Left lung (tissue), 10 donors: Measurements from ENCODE around the gene TRPC4AP. TPM values are rescaled to one million over a fixed set of nuclear protein-coding genes. Genes with fewer than 3 reads are reported as not detected.

Experiments
- ATAC-seq: fragments of 200-7000 bp; cut with Tn5 transposase; one replicate; pipeline ENCODE4 v1.9.1; 2020; ENCODE audit warnings: moderate library complexity
- DNase-seq, 4 donors: peaks; one replicate each; pipeline ENCODE4 v3.0.0-alpha.2; 2013 to 2020
- H3K27ac ChIP-seq, 2 donors: fragments of 200-600 bp; sonication (generic) in 1 of 2; one replicate each; pipeline versions ENCODE4 v1.5.0 to v1.8.0; 2020 to 2021
- H3K27me3 ChIP-seq, 2 donors: fragments of 200-600 bp; sonication (generic) in 1 of 2; one replicate each; pipeline versions ENCODE4 v1.5.0 to v1.8.0; 2020 to 2021
- H3K36me3 ChIP-seq, 2 donors: fragments of 200-600 bp; sonication (generic) in 1 of 2; one replicate each; pipeline versions ENCODE4 v1.5.0 to v1.8.0; 2020 to 2021
- H3K4me1 ChIP-seq, 2 donors: fragments of 200-600 bp; one replicate each; pipeline ENCODE4 v1.8.0; 2021
- H3K4me3 ChIP-seq, 2 donors: fragments of 200-600 bp; sonication (generic) in 1 of 2; one replicate each; pipeline versions ENCODE4 v1.5.0 to v1.8.0; 2020 to 2021; ENCODE audit warnings: mild to moderate bottlenecking in 1 of 2
- H3K9me3 ChIP-seq, 2 donors: fragments of 200-600 bp; sonication (generic) in 1 of 2; one replicate each; pipeline versions ENCODE4 v1.5.0 to v1.8.0; 2020 to 2021
- intact Hi-C, 2 donors: fragments of 100-400 bp; cut with DNase I; formaldehyde crosslinking; loops; one replicate each; pipeline versions ENCODE4 v1.11.2 to v1.14.2; 2022
- polyA plus RNA-seq, 6 donors: library from polyadenylated mRNA; unstranded; fragments of 120-200 nt; gene quantifications; one replicate each; pipeline ENCODE4 v1.2.1, GENCODE V29; 2013; ENCODE audit not compliant: insufficient read length in 6 of 6
- total RNA-seq, 2 donors: library from RNA; stranded (reverse); fragmentation: NEBNext Ultra II Directional; extraction: Animal tissue kit (Norgen Biotek cat#: 25700); gene quantifications; one replicate each; pipeline ENCODE4 v1.2.1, GENCODE V29; 2021
- TF ChIP-seq, protein P1 (sequence below), 2 donors: fragments of 200-600 bp; sonication (generic) in 1 of 2; IDR thresholded peaks; one replicate each; pipeline versions ENCODE4 v1.5.0 to v1.8.0; 2021; ENCODE audit warnings: antibody characterized with exemption in 2 of 2
- donor health status: DM: no; HTN: yes; CAD: no.
- donor health status: DM: no; HTN: no; CAD: no.

TRPC4AP gene
- total and polyA plus RNA-seq, 8 donors = 57.8 to 70.8 (median 67.0) TPM

DNA sequence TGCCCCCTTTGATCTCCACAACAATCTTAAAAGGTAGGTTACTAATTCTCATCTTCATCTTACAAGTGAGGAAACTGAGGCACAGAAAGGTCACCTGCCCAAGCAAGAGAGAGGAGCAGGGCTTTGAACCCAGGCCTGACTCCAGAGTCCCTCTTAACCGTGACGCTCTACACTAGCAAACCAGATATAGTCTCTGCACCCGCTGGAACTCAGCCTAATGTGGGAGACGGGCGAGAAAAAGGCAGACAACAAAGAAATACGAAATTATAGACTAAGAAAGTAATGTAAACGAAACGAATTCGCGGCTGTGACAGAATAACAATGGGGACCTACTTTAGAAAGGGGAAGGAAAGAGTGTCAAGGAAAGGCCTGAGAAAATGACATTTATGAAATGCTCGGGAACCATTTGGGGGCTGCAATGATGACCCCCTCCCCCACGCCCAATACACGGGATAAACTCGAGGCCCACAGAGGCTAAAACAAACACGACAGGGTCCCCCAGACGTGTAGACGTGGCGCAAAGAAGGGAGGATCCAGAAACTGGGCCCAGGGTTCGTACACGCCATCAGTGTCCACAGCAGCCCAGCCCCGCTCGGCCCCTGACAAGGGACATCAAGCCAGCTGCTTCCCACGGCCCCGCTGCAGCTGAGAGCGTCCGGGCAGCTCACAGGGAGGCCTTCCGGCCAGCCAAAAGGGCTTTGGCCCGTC, 637 bp downstream of the TRPC4AP start:
- H3K36me3 ChIP-seq = peaks cover 0 to 8% of the 10 kb centered on the region in 2 donors
- peak overlapping the region; percentile 91 to 94 for H3K27ac ChIP-seq
- H3K27me3 ChIP-seq = no peaks in the 10 kb centered on the region
- H3K9me3 ChIP-seq = no peaks in the 10 kb centered on the region
- peaks cover 4 to 70% of the 10 kb centered on the region in 2 donors for H3K4me1 ChIP-seq
- peak overlapping the region; percentile 69 to 76 for H3K4me3 ChIP-seq
- intact Hi-C loops = no loop called here
- TF ChIP-seq, protein P1, sequence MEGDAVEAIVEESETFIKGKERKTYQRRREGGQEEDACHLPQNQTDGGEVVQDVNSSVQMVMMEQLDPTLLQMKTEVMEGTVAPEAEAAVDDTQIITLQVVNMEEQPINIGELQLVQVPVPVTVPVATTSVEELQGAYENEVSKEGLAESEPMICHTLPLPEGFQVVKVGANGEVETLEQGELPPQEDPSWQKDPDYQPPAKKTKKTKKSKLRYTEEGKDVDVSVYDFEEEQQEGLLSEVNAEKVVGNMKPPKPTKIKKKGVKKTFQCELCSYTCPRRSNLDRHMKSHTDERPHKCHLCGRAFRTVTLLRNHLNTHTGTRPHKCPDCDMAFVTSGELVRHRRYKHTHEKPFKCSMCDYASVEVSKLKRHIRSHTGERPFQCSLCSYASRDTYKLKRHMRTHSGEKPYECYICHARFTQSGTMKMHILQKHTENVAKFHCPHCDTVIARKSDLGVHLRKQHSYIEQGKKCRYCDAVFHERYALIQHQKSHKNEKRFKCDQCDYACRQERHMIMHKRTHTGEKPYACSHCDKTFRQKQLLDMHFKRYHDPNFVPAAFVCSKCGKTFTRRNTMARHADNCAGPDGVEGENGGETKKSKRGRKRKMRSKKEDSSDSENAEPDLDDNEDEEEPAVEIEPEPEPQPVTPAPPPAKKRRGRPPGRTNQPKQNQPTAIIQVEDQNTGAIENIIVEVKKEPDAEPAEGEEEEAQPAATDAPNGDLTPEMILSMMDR (IDR thresholded peaks at IDR 0.05) = no peak
- DNase-seq = peak in 1 of 4 donors; percentile 16
- ATAC-seq = peak; percentile 54

DNA sequence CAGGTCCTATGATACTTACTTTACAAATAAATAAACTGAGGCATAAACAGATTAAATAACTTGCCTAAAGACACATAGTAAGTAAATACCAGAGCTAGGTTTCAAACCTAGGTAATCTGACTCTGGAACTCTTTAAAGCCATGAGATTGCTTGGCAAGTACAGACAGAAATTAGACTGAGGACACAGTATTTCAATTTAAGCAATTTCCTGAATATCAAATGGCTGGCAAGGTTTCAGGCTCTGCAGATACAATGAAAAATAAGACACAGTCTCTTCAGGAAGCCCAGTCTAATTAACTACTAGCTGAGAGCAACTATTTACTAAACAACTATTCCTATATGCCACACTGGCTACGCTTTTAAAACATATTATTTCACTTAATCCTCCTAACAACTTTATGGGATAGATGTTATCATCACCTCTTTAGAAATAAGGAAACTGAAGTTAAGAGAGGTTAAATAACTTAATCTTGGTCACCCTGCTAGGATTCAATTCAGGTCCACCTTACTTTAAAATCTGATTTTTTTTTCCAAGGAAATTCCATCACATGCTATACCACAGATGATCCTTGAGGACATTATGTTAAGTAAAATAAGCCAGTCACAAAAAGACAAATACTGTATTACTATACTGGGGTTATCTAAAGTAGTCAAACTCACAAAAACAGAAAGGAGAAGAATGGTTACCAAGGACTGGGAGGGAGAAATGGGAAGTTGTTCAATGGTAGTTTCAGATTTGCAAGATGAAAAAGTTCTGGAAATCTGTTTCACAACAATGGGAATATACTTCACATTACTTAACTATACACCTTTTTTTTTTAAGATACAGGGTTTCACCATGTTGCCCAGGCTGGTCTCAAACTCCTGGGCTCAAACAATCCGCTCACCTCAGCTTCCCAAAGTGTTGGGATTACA, 4.1 kb downstream of the TRPC4AP start:
- H3K27ac ChIP-seq = peak overlapping the region in 1 of 2 donors; percentile 28
- no peaks in the 10 kb centered on the region for H3K27me3 ChIP-seq
- H3K4me1 ChIP-seq = peaks cover 4 to 78% of the 10 kb centered on the region in 2 donors
- intact Hi-C loops = no loop called here
- H3K36me3 ChIP-seq = peaks cover 0 to 11% of the 10 kb centered on the region in 2 donors
- H3K4me3 ChIP-seq = no peak overlapping the region
- H3K9me3 ChIP-seq = no peaks in the 10 kb centered on the region
- DNase-seq = peak in 1 of 4 donors; percentile 9
- TF ChIP-seq, protein P1 (IDR thresholded peaks at IDR 0.05) = no peak
- ATAC-seq = no peak

DNA sequence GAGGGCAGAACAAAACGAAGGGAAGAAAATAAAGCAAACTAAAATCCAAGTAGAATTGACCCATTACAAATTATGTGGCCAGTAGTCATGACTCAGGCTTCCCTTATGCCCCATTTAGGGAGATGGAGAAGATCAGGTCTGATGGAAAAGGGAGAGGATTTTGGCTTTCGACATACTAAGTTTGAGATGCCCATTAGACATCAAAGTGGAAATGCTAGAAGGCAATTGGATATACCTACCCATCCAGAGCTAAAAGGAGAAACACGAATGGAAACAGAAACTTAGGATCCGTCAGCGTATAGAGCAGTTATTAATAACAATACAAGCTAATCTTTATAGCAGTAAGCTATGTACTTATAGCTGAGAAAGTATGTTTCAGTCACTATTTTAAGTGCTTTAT, 4.8 kb downstream of the TRPC4AP start:
- H3K4me1 ChIP-seq = peaks cover 4 to 78% of the 10 kb centered on the region in 2 donors
- ATAC-seq = no peak
- intact Hi-C loops = no loop called here

DNA sequence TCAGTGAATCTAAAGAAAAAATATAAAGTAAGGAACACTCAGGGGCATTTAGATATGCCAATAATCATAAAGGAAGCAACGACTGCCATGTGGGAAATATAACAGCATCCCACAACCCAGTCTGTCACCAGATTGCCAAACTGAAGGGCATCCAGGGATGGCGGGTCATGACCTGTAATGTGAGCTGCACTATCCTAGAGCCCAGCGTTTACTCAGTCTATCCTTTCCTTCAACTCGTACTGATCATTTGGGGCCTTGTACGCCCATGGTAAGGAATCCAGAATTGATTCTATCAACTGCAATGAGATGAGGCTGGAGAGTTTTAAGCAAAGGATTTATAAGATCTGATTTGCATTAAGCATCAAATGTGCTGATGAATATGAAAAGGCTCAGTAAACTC, 5.3 kb downstream of the TRPC4AP start:
- peak overlapping the region in 1 of 2 donors; percentile 28 for H3K27ac ChIP-seq
- TF ChIP-seq, protein P1 (IDR thresholded peaks at IDR 0.05) = no peak
- no peak for DNase-seq
- peaks cover 0 to 11% of the 10 kb centered on the region in 2 donors for H3K36me3 ChIP-seq
- intact Hi-C loops = no loop called here
- peaks cover 4 to 82% of the 10 kb centered on the region in 2 donors for H3K4me1 ChIP-seq
- no peak for ATAC-seq
- H3K9me3 ChIP-seq = no peaks in the 10 kb centered on the region
- H3K4me3 ChIP-seq = no peak overlapping the region
- H3K27me3 ChIP-seq = no peaks in the 10 kb centered on the region

More for the DNA sequence above, 4.8 kb downstream of the TRPC4AP start:
- Histone ChIP-seq H3K9me3 (no peaks in the 10 kb centered on the region), H3K4me3 (no peak overlapping the region), H3K36me3 (peaks cover 0 to 11% of the 10 kb centered on the region in 2 donors), H3K27me3 (no peaks in the 10 kb centered on the region), H3K27ac (peak overlapping the region in 1 of 2 donors; percentile 28)
- TF ChIP-seq, protein P1 (IDR thresholded peaks at IDR 0.05) = no peak
- no peak for DNase-seq
